ENCODE measurements around the gene MAP7D1. TPM values are rescaled to one million over a fixed set of nuclear protein-coding genes. Genes with fewer than 3 reads are reported as not detected.

Gene MAP7D1
- total RNA-seq, 1 experiment from 2014 or later, result 212 TPM

DNA sequence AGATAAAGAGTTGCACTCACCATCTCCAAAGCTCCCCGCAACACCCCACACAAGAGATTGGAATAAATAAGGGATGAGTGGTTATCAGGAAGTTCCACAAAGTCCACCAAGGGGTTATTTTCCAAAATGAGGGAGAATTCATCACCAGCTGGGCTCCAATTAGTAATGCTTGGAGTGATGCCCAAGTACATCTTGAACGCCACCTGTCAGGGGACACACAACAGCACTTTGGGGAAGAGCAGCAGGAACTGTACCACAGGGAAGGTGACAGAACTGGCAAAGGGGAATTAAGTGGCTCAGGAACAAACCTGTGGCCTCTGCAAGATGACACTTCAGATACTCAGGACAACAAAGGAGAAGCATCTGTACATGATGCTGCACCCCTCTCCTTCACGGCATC lies 18.2 kb upstream of the MAP7D1 start:
- no TSS peak for BruUV-seq (replicated peaks)
- H3K9me3 ChIP-seq (ENCODE audit: control insufficient read depth, insufficient read depth, low read depth, low read length), result no peaks in the 10 kb centered on the region
- ATAC-seq, result no peak
- TF ChIP-seq REST (IDR thresholded peaks at IDR 0.05; ENCODE audit: insufficient read depth in 1 of 2, low read depth in 2 of 2, low read length in 1 of 2) (no peak), TCF7L2 (IDR thresholded peaks at IDR 0.05; ENCODE audit: low read depth, low read length) (no peak), SIN3A (IDR thresholded peaks at IDR 0.05; ENCODE audit: borderline replicate concordance, insufficient read depth, low read depth, low read length) (no peak), CTCF (IDR thresholded peaks at IDR 0.05) (no peak), POLR2AphosphoS5 (IDR thresholded peaks at IDR 0.05; ENCODE audit: low read depth, low read length) (no peak)
- CTCF ChIA-PET, result no interaction called here
- H3K4me3 ChIP-seq (ENCODE audit: low read depth in 2 of 2, low read length in 2 of 2), result no peak overlapping the region
- H3K27ac ChIP-seq (ENCODE audit: low read length), result no peak overlapping the region
- intact Hi-C loops (cut with micrococcal nuclease; ENCODE audit: unreplicated experiment) (no loop called here), in situ Hi-C loops (cut with HindIII; ENCODE audit: low pct_unique_long_range_greater_than_20kb, low sequenced_read_pairs) (no loop called here)
- no peak for DNase-seq (ENCODE audit: low read depth, low spot score)
- POLR2A ChIA-PET, result no interaction called here
- no peaks in the 10 kb centered on the region for H3K27me3 ChIP-seq (ENCODE audit: control insufficient read depth, insufficient read depth, low read length)
- peaks cover 19% of the 10 kb centered on the region for H3K36me3 ChIP-seq (ENCODE audit: control insufficient read depth, insufficient read depth, low read length)
- peaks cover 3% of the 10 kb centered on the region; the same call in 1 of the 2 replicates for H3K4me1 ChIP-seq (ENCODE audit: control insufficient read depth, insufficient read depth, low read length)

DNA sequence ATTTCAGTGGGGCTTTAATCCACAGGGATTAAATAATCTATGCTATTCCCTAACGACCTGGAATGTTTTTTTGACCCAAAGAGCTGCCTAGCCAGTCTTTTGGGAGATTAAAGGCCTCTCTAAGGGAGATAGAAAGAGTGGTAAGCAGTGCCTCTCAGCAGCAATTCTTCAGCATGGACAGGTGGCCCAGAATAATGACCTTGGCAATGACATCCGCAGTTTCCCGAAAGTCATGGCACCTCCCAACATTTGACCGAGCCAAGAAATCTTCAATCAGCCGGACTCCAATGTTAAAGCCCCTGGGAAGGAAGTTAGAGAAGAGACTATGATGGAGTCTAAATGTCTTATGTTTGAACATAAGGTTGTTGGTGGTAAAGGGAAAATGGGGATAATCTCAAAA lies 16.4 kb upstream of the MAP7D1 start:
- ChIA-PET POLR2A (no interaction called here), CTCF (interaction anchor here (0.6 kb wide), 1 partner anchor 18 kb away, joined by 3 read pairs; no protein-coding TSS in a partner anchor)
- in situ Hi-C loops (cut with HindIII; ENCODE audit: low pct_unique_long_range_greater_than_20kb, low sequenced_read_pairs) (no loop called here), intact Hi-C loops (cut with micrococcal nuclease; ENCODE audit: unreplicated experiment) (no loop called here)
- no peak for DNase-seq (ENCODE audit: low read depth, low spot score)
- ATAC-seq, result no peak
- no peaks in the 10 kb centered on the region for H3K4me1 ChIP-seq (ENCODE audit: control insufficient read depth, insufficient read depth, low read length)
- peaks cover 19% of the 10 kb centered on the region for H3K36me3 ChIP-seq (ENCODE audit: control insufficient read depth, insufficient read depth, low read length)
- no peaks in the 10 kb centered on the region for H3K9me3 ChIP-seq (ENCODE audit: control insufficient read depth, insufficient read depth, low read depth, low read length)
- BruUV-seq (replicated peaks), result TSS peak; percentile 11
- TF ChIP-seq CTCF (IDR thresholded peaks at IDR 0.05), result no peak
- no peak for TF ChIP-seq SIN3A (IDR thresholded peaks at IDR 0.05; ENCODE audit: borderline replicate concordance, insufficient read depth, low read depth, low read length)
- no peak for TF ChIP-seq POLR2AphosphoS5 (IDR thresholded peaks at IDR 0.05; ENCODE audit: low read depth, low read length)
- TF ChIP-seq REST (IDR thresholded peaks at IDR 0.05; ENCODE audit: insufficient read depth in 1 of 2, low read depth in 2 of 2, low read length in 1 of 2), result no peak
- no peak for TF ChIP-seq TCF7L2 (IDR thresholded peaks at IDR 0.05; ENCODE audit: low read depth, low read length)
- no peak overlapping the region for H3K27ac ChIP-seq (ENCODE audit: low read length)
- no peak overlapping the region for H3K4me3 ChIP-seq (ENCODE audit: low read depth in 2 of 2, low read length in 2 of 2)
- H3K27me3 ChIP-seq (ENCODE audit: control insufficient read depth, insufficient read depth, low read length), result no peaks in the 10 kb centered on the region
